ENCODE measurements around the gene INPP4B. TPM values are rescaled to one million over a fixed set of nuclear protein-coding genes. Genes with fewer than 3 reads are reported as not detected.

The INPP4B gene
- not detected in 2 replicates for total RNA-seq (2014; rRNA removed; shearing (Covaris generic); ENCODE audit: low replicate concordance)

DNA sequence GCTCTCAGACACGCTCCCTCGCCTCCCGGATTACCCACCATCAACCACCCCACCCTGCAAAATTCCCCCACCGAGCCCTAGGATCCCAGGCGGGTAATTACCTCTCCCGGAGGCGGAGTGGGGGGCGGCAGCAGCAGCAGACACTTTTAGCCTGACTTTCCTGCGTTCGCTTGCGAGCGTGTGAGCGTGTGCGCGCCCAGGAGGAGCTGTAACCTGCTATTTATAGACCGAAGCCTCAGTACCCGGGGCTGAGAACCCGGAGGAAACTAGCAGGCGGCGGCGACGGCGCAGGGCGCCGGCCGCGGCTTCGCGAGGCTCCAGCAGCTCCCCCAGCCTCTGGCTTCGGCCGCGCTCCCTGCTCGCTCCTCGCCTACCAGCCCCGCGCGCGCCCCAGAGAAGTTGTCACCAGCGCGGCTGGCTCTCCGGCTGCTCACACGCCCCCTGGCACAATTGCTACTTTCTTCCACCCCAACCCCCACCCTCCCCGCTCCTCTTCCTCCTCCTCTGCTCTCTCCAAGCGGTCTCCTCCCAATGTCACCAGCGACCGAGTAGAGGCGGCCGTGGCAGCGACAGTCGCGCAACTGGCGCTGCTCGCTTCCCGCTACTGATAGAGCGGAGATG, at the start of gene INPP4B:
TSS of gene INPP4B (minus strand) at position 194 of the 621 bp plus-strand sequence.
- no peak within 1 kb of the TSS for H3K4me3 ChIP-seq (ENCODE audit: low read length)
- H3K79me2 ChIP-seq (ENCODE audit: low read length) = no peaks in the 10 kb centered on the region
- H3K9me2 ChIP-seq (replicated peaks; ENCODE audit: insufficient read depth, low read length) = no peaks in the 10 kb centered on the region
- H3K27ac ChIP-seq (ENCODE audit: low read length) = no peak within 1 kb of the TSS
- no peaks in the 10 kb centered on the region for H4K20me1 ChIP-seq (ENCODE audit: insufficient read depth, low read depth, low read length)
- H3K4me2 ChIP-seq (ENCODE audit: low read depth, low read length, poor library complexity, severe bottlenecking) = no peak within 1 kb of the TSS
- H3K27me3 ChIP-seq (ENCODE audit: low read length) = no peaks in the 10 kb centered on the region
- H3K9ac ChIP-seq (ENCODE audit: low read length) = no peak within 1 kb of the TSS
- no peak for DNase-seq
- H3K4me1 ChIP-seq (ENCODE audit: low read length) = no peaks in the 10 kb centered on the region
- no peaks in the 10 kb centered on the region for H3K36me3 ChIP-seq (ENCODE audit: insufficient read depth, low read length)
- no peaks in the 10 kb centered on the region for H3K9me3 ChIP-seq (ENCODE audit: low read length)
- H2AFZ ChIP-seq (ENCODE audit: low read length) = no peak within 1 kb of the TSS

DNA sequence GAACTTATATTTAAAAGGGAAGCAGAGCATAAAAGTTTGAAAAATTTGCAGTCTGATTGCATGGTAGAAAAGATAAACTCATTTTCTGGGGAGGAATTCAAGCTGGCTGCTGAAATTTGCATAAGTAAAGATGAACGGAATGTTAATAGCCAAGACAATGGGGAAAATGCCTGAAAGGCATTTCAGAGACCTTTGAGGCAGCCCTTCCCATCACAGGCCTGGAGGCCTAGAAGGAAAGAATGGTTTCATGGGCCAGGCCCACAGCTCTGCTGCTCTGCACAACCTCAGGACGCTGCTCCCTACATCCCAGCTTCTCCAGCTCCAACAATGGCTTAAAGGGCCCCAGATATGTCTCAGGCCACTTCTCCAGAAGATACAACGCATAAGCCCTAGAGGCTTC, 46.9 kb upstream of the INPP4B start:
- no peaks in the 10 kb centered on the region for H3K36me3 ChIP-seq (ENCODE audit: insufficient read depth, low read length)
- no peak overlapping the region for H3K27ac ChIP-seq (ENCODE audit: low read length)
- no peaks in the 10 kb centered on the region for H3K79me2 ChIP-seq (ENCODE audit: low read length)
- H3K4me2 ChIP-seq (ENCODE audit: low read depth, low read length, poor library complexity, severe bottlenecking) = no peak overlapping the region
- H3K9me3 ChIP-seq (ENCODE audit: low read length) = no peaks in the 10 kb centered on the region
- no peaks in the 10 kb centered on the region for H4K20me1 ChIP-seq (ENCODE audit: insufficient read depth, low read depth, low read length)
- H3K4me1 ChIP-seq (ENCODE audit: low read length) = no peaks in the 10 kb centered on the region
- no peak overlapping the region for H2AFZ ChIP-seq (ENCODE audit: low read length)
- H3K9ac ChIP-seq (ENCODE audit: low read length) = no peak overlapping the region
- H3K9me2 ChIP-seq (replicated peaks; ENCODE audit: insufficient read depth, low read length) = no peaks in the 10 kb centered on the region; the same call in 1 of the 2 replicates
- no peak overlapping the region for H3K4me3 ChIP-seq (ENCODE audit: low read length)
- no peak for DNase-seq
- no peaks in the 10 kb centered on the region for H3K27me3 ChIP-seq (ENCODE audit: low read length)

DNA sequence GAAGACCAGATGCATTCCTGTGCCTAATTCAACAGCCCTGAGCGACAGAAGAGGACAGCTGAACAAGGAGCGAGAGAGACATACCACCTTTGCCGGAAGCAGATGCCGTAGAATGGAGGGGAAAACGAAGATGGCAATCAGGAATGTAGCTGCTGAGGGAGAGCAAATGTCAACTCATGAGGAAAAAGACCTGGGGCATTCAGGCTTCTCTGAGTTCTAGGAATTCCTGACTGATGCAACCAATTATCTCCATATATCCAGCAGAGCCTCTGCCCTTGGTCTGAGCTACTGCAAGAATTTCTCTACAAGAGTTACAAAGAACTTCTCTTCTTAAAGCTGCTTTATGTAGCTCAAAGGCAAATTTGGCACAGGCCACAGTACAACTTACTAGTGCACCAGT, 40.5 kb upstream of the INPP4B start:
- Histone ChIP-seq H3K79me2 (ENCODE audit: low read length) (no peaks in the 10 kb centered on the region), H3K9me3 (ENCODE audit: low read length) (no peaks in the 10 kb centered on the region), H4K20me1 (ENCODE audit: insufficient read depth, low read depth, low read length) (no peaks in the 10 kb centered on the region), H3K9me2 (replicated peaks; ENCODE audit: insufficient read depth, low read length) (no peaks in the 10 kb centered on the region), H3K4me2 (ENCODE audit: low read depth, low read length, poor library complexity, severe bottlenecking) (no peak overlapping the region), H3K9ac (ENCODE audit: low read length) (no peak overlapping the region), H3K27me3 (ENCODE audit: low read length) (no peaks in the 10 kb centered on the region), H2AFZ (ENCODE audit: low read length) (no peak overlapping the region), H3K27ac (ENCODE audit: low read length) (no peak overlapping the region), H3K36me3 (ENCODE audit: insufficient read depth, low read length) (no peaks in the 10 kb centered on the region), H3K4me3 (ENCODE audit: low read length) (no peak overlapping the region), H3K4me1 (ENCODE audit: low read length) (peaks cover 11% of the 10 kb centered on the region)
- DNase-seq = no peak

DNA sequence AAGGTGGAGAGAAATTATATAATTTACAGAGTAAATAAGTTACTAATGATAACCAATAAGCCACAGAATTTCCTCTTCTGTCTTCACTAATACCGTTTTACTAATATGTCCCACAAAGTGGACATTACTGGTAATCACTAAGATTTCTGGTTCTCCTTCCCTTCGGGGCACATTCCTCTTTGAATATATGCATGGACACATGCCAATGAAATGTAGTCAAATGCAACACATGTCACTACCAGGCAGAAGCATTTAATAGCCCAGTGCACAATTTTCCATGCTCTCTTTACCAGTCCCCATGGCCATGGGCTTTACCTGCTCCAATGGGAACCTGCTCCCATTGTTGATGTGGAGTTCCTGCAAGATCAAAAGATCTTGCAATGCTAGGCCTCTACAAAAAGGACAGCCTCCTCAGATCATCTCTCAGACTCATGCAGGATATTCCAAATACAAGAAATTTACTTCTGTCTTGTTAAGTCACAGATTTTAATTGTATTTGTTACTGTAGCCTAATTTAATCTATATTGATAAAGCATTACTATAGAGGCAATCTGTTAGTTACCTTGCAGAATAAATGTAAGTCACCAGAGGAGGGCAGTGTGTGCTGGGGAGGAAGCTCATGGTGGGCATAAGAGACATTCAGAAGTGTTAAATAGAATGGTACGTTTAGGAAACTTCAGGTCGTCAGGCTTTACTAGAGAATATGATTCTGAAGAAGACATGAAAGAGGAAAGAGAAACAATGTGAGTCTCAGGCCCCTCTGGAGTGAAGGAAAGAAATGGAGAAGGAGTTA, 37.1 kb upstream of the INPP4B start:
- H3K27ac ChIP-seq (ENCODE audit: low read length) = no peak overlapping the region

DNA sequence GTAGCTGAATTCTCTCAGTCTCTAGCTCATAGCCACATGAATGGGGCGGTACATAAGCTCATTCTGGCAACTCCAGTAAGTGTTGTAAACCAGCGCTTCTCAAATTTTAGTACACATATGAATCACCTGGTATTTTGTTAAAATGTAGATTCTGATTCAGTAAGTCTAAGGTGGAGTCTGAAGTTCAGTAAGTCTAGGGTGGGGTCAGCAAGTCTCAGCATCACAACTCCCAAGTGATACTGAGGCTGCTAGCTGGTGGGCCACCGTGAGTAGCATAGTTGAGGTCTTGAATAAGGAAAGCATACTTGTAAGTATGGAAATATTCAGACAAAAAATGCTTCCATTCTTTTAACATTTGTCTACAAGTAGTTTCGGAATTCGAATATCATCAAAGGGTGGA, 36.1 kb upstream of the INPP4B start:
- Histone ChIP-seq H3K27me3 (ENCODE audit: low read length) (no peaks in the 10 kb centered on the region), H3K79me2 (ENCODE audit: low read length) (no peaks in the 10 kb centered on the region), H3K4me3 (ENCODE audit: low read length) (no peak overlapping the region), H3K9me3 (ENCODE audit: low read length) (no peaks in the 10 kb centered on the region), H4K20me1 (ENCODE audit: insufficient read depth, low read depth, low read length) (no peaks in the 10 kb centered on the region), H2AFZ (ENCODE audit: low read length) (no peak overlapping the region), H3K9me2 (replicated peaks; ENCODE audit: insufficient read depth, low read length) (no peaks in the 10 kb centered on the region), H3K27ac (ENCODE audit: low read length) (no peak overlapping the region), H3K9ac (ENCODE audit: low read length) (no peak overlapping the region), H3K36me3 (ENCODE audit: insufficient read depth, low read length) (no peaks in the 10 kb centered on the region), H3K4me2 (ENCODE audit: low read depth, low read length, poor library complexity, severe bottlenecking) (no peak overlapping the region), H3K4me1 (ENCODE audit: low read length) (peaks cover 11% of the 10 kb centered on the region)
- no peak for DNase-seq

More for the DNA sequence above, 37.1 kb upstream of the INPP4B start:
- Histone ChIP-seq H3K36me3 (ENCODE audit: insufficient read depth, low read length) (no peaks in the 10 kb centered on the region), H3K9me2 (replicated peaks; ENCODE audit: insufficient read depth, low read length) (no peaks in the 10 kb centered on the region), H3K27me3 (ENCODE audit: low read length) (no peaks in the 10 kb centered on the region), H3K79me2 (ENCODE audit: low read length) (no peaks in the 10 kb centered on the region), H3K4me2 (ENCODE audit: low read depth, low read length, poor library complexity, severe bottlenecking) (no peak overlapping the region), H3K9ac (ENCODE audit: low read length) (no peak overlapping the region), H2AFZ (ENCODE audit: low read length) (no peak overlapping the region), H3K4me3 (ENCODE audit: low read length) (no peak overlapping the region), H3K9me3 (ENCODE audit: low read length) (no peaks in the 10 kb centered on the region), H3K4me1 (ENCODE audit: low read length) (peaks cover 11% of the 10 kb centered on the region), H4K20me1 (ENCODE audit: insufficient read depth, low read depth, low read length) (no peaks in the 10 kb centered on the region)
- peak; percentile 65 for DNase-seq

GRCh38 chr4:142881331-142881730, 35.2 kb upstream of the INPP4B start:
- Histone ChIP-seq H3K27me3 (ENCODE audit: low read length) (no peaks in the 10 kb centered on the region), H3K27ac (ENCODE audit: low read length) (no peak overlapping the region), H4K20me1 (ENCODE audit: insufficient read depth, low read depth, low read length) (no peaks in the 10 kb centered on the region), H3K4me2 (ENCODE audit: low read depth, low read length, poor library complexity, severe bottlenecking) (no peak overlapping the region), H3K36me3 (ENCODE audit: insufficient read depth, low read length) (no peaks in the 10 kb centered on the region), H3K4me1 (ENCODE audit: low read length) (peaks cover 5% of the 10 kb centered on the region), H3K9ac (ENCODE audit: low read length) (no peak overlapping the region), H2AFZ (ENCODE audit: low read length) (no peak overlapping the region), H3K9me3 (ENCODE audit: low read length) (no peaks in the 10 kb centered on the region), H3K4me3 (ENCODE audit: low read length) (no peak overlapping the region), H3K79me2 (ENCODE audit: low read length) (no peaks in the 10 kb centered on the region), H3K9me2 (replicated peaks; ENCODE audit: insufficient read depth, low read length) (no peaks in the 10 kb centered on the region)
- no peak for DNase-seq

GRCh38 chr4:142875117-142875516, 29.0 kb upstream of the INPP4B start:
- Histone ChIP-seq H3K9me3 (ENCODE audit: low read length) (no peaks in the 10 kb centered on the region), H3K27ac (ENCODE audit: low read length) (no peak overlapping the region), H3K9ac (ENCODE audit: low read length) (no peak overlapping the region)

GRCh38 chr4:142874684-142875083, 28.6 kb upstream of the INPP4B start:
- no peaks in the 10 kb centered on the region for H3K79me2 ChIP-seq (ENCODE audit: low read length)
- no peaks in the 10 kb centered on the region for H3K27me3 ChIP-seq (ENCODE audit: low read length)
- no peak overlapping the region for H3K4me2 ChIP-seq (ENCODE audit: low read depth, low read length, poor library complexity, severe bottlenecking)
- no peaks in the 10 kb centered on the region for H3K9me3 ChIP-seq (ENCODE audit: low read length)
- no peak for DNase-seq
- H3K9me2 ChIP-seq (replicated peaks; ENCODE audit: insufficient read depth, low read length) = no peaks in the 10 kb centered on the region
- H4K20me1 ChIP-seq (ENCODE audit: insufficient read depth, low read depth, low read length) = no peaks in the 10 kb centered on the region
- H3K36me3 ChIP-seq (ENCODE audit: insufficient read depth, low read length) = no peaks in the 10 kb centered on the region
- no peak overlapping the region for H3K27ac ChIP-seq (ENCODE audit: low read length)
- no peak overlapping the region for H2AFZ ChIP-seq (ENCODE audit: low read length)
- no peak overlapping the region for H3K4me3 ChIP-seq (ENCODE audit: low read length)
- H3K9ac ChIP-seq (ENCODE audit: low read length) = no peak overlapping the region
- no peaks in the 10 kb centered on the region for H3K4me1 ChIP-seq (ENCODE audit: low read length)

More at GRCh38 chr4:142875117-142875516, 29.0 kb upstream of the INPP4B start:
- Histone ChIP-seq H4K20me1 (ENCODE audit: insufficient read depth, low read depth, low read length) (no peaks in the 10 kb centered on the region), H3K9me2 (replicated peaks; ENCODE audit: insufficient read depth, low read length) (no peaks in the 10 kb centered on the region), H3K36me3 (ENCODE audit: insufficient read depth, low read length) (no peaks in the 10 kb centered on the region), H3K27me3 (ENCODE audit: low read length) (no peaks in the 10 kb centered on the region), H3K4me1 (ENCODE audit: low read length) (no peaks in the 10 kb centered on the region), H3K79me2 (ENCODE audit: low read length) (no peaks in the 10 kb centered on the region), H3K4me2 (ENCODE audit: low read depth, low read length, poor library complexity, severe bottlenecking) (no peak overlapping the region), H2AFZ (ENCODE audit: low read length) (no peak overlapping the region), H3K4me3 (ENCODE audit: low read length) (no peak overlapping the region)
- peak; percentile 41 for DNase-seq
